ENCODE results near the gene IER2. TPM values are rescaled to one million over a fixed set of nuclear protein-coding genes. Genes with fewer than 3 reads are reported as not detected.
"Not testable (repeated sequence)": the region's sequence is repeated elsewhere in the genome, so short reads cannot be mapped to it uniquely, and the experiment has no call there.

The IER2 gene
- total RNA-seq, 2 donors from 2014 or later = 376 to 523 TPM

GRCh38 chr19:13190781-13191540 is 40.8 kb downstream of the IER2 start:
- no peak for ATAC-seq
- Mint-ChIP-seq H3K36me3 (ENCODE audit: low read depth) (no peaks in the 10 kb centered on the region), H3K27me3 (no peaks in the 10 kb centered on the region), H3K4me1 (peaks cover 25% of the 10 kb centered on the region), H3K4me3 (no peak overlapping the region), H3K27ac (no peak overlapping the region)
- DNase-seq = no peak
- no peaks in the 10 kb centered on the region for H3K9me3 ChIP-seq (ENCODE audit: control insufficient read depth, low read length, poor library complexity, severe bottlenecking)

DNA sequence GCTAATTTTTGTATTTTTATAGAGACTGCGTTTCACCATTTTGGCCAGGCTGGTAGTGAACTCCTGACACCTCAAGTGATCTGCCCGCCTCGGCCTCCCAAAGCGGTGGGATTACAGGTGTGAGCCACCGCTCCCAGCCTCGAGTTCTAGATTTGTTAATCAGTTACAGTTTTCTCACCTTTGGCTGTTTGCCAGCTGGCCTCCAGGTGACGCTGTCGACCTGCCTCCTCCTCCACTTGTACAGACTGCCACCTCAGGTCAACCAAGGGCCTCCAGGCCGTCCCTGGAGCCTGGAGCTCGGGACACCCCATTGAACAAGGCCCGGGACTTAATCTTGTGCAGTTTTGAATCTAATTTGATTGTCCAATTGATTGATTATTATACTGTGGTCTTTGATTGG is 45.5 kb downstream of the IER2 start:
- Mint-ChIP-seq H3K27ac (peak overlapping the region; percentile 87), H3K27me3 (no peaks in the 10 kb centered on the region)
- ATAC-seq = peak; percentile 77

GRCh38 chr19:13198634-13199033 is 48.4 kb downstream of the IER2 start:
- ATAC-seq (no peak), DNase-seq (no peak)
- no peaks in the 10 kb centered on the region for H3K9me3 ChIP-seq (ENCODE audit: control insufficient read depth, low read length, poor library complexity, severe bottlenecking)
- Mint-ChIP-seq H3K27me3 (no peaks in the 10 kb centered on the region), H3K36me3 (ENCODE audit: low read depth) (no peaks in the 10 kb centered on the region), H3K4me1 (peaks cover 11% of the 10 kb centered on the region), H3K4me3 (no peak overlapping the region), H3K27ac (no peak overlapping the region)

More for the DNA sequence above, 45.5 kb downstream of the IER2 start:
- H3K36me3 Mint-ChIP-seq (ENCODE audit: low read depth) = no peaks in the 10 kb centered on the region
- H3K4me1 Mint-ChIP-seq = peaks cover 14% of the 10 kb centered on the region
- H3K9me3 ChIP-seq (ENCODE audit: control insufficient read depth, low read length, poor library complexity, severe bottlenecking) = no peaks in the 10 kb centered on the region
- peak overlapping the region; percentile 49 for H3K4me3 Mint-ChIP-seq
- DNase-seq = peak; percentile 32 to 50 (median 39)

GRCh38 chr19:13202112-13202511 is 51.9 kb downstream of the IER2 start:
- not testable (repeated sequence) for H3K4me3 Mint-ChIP-seq; H3K27ac Mint-ChIP-seq; H3K4me1 Mint-ChIP-seq; ATAC-seq; H3K27me3 Mint-ChIP-seq; H3K36me3 Mint-ChIP-seq (ENCODE audit: low read depth); DNase-seq; H3K9me3 ChIP-seq (ENCODE audit: control insufficient read depth, low read length, poor library complexity, severe bottlenecking)

Other genes with a start within 250 kb of the IER2 start
- gene SYCE2, start 231.1 kb upstream of the IER2 start, total RNA-seq = under 1 TPM; 0.52 to 0.86 TPM
- 10 to 100 TPM; 23.2 to 28.3 TPM for gene FARSA, start 216.7 kb upstream of the IER2 start, total RNA-seq
- gene CALR, start 211.8 kb upstream of the IER2 start, total RNA-seq = 100 to 1,000 TPM; 418 to 472 TPM
- 10 to 100 TPM; 74.1 to 82.1 TPM for gene RAD23A, start 204.5 kb upstream of the IER2 start, total RNA-seq
- 1 to 10 TPM; 6.9 to 8.3 TPM for gene GADD45GIP1, start 193.2 kb upstream of the IER2 start, total RNA-seq
- not detected for gene DAND5, start 180.8 kb upstream of the IER2 start, total RNA-seq
- under 1 TPM; 0.75 to 0.86 TPM for gene NFIX, start 154.9 kb upstream of the IER2 start, total RNA-seq
- 10 to 100 TPM in 1 of 2 donors, 1 to 10 TPM in 1; 6.9 to 17.9 TPM for gene LYL1, start 47.6 kb upstream of the IER2 start, total RNA-seq
- gene TRMT1, start 33.7 kb upstream of the IER2 start, total RNA-seq = 10 to 100 TPM; 60.3 to 72.3 TPM
- 10 to 100 TPM; 23.1 to 26.4 TPM for gene NACC1, start 32.1 kb upstream of the IER2 start, total RNA-seq
- 10 to 100 TPM; 33.5 TPM for gene STX10, start within 50 bp of the IER2 start, total RNA-seq